GM12878 (cell line): ENCODE data around the gene RAPGEF1. TPM values are rescaled to one million over a fixed set of nuclear protein-coding genes. Genes with fewer than 3 reads are reported as not detected.

ENCODE experiments used
- CEBPZ ChIP-seq: fragments of 150-350 bp; IDR thresholded peaks from 2 replicates; pipeline ENCODE4 v1.6.1; 2016; ENCODE audit warnings: low read depth, low read length
- EP300 ChIP-seq, 2 experiments: fragments of 150-350 bp in 1 of 2; IDR thresholded peaks; 2 replicates each; pipeline ENCODE4 v1.6.1; 2011 to 2012; ENCODE audit warnings: low read depth in 2 of 2, low read length in 2 of 2, borderline replicate concordance in 1 of 2, improper control_type of control experiment in 1 of 2, inconsistent platforms in 1 of 2; ENCODE audit not compliant: control insufficient read depth in 1 of 2
- KAT2A ChIP-seq: conservative IDR thresholded peaks from 2 replicates; pipeline ENCODE4 v1.6.1; 2011; ENCODE audit warnings: low read depth, low read length; ENCODE audit not compliant: control insufficient read depth
- NR2C2 ChIP-seq: IDR thresholded peaks from 2 replicates; pipeline ENCODE4 v1.6.1; 2011; ENCODE audit warnings: borderline replicate concordance, low read depth; ENCODE audit not compliant: control insufficient read depth, insufficient read length
- PRDM15 ChIP-seq: fragments of 450-650 bp; formaldehyde crosslinking; IDR thresholded peaks from 2 replicates; pipeline ENCODE4 v1.4.0; 2020; ENCODE audit warnings: mild to moderate bottlenecking, moderate library complexity
- USF2 ChIP-seq: IDR thresholded peaks from 2 replicates; pipeline ENCODE4 v1.6.1; 2011; ENCODE audit warnings: low read depth, low read length, improper control_type of control experiment, borderline replicate concordance
- ZBTB11 ChIP-seq: fragments of 450-650 bp; formaldehyde crosslinking; IDR thresholded peaks from 2 replicates; pipeline ENCODE4 v1.5.0; 2022; ENCODE audit warnings: mild to moderate bottlenecking, missing genetic modification characterization
- ZNF207 ChIP-seq: fragments of 450-650 bp; IDR thresholded peaks from 2 replicates; pipeline ENCODE4 v1.6.1; 2014; ENCODE audit warnings: antibody characterized with exemption, mild to moderate bottlenecking, borderline replicate concordance
- polyA plus RNA-seq, 11 experiments: library from polyadenylated mRNA; depleted of rRNA in 4 of 11; unstranded in 6 of 11; stranded (reverse) in 5 of 11; fragments of >200 nt; fragmentation: Nextera tagmentation in 4 of 11; fragmentation: Illumina TruSeq in 1 of 11; extraction: Ambion mirVana in 4 of 11; extraction: Trizol in 1 of 11; gene quantifications; 1 replicate in 1 of 11; 2 replicates in 10 of 11; pipeline versions ENCODE4 v1.2.1 to v1.2.3, GENCODE V29; 2011 to 2016; ENCODE audit warnings: inconsistent platforms in 2 of 11, missing spikeins in 2 of 11, low read depth in 1 of 11
- total RNA-seq, 4 experiments: library from RNA; depleted of rRNA in 3 of 4; stranded (reverse); fragments of >200 nt in 3 of 4; fragmentation: Illumina TruSeq in 1 of 4; extraction: Trizol in 1 of 4; gene quantifications; 2 replicates each; pipeline versions ENCODE4 v1.2.1 to v1.2.3, GENCODE V29; 2013 to 2021

Gene RAPGEF1
- total and polyA plus RNA-seq, 10 of the 15 experiments (the other 5 are each of a cell fraction or from before 2014, with no cell fraction given): 0.42 to 113 (median 45.9) TPM

GRCh38 chr9:131627326-131627647 is 112.6 kb downstream of the RAPGEF1 start (continued):
- TF ChIP-seq ZNF207 (no peak), KAT2A (no peak), PRDM15 (CRISPR knock-in tag) (no peak), ZBTB11 (CRISPR knock-in tag) (no peak), NR2C2 (no peak), CEBPZ (no peak), EP300 (IDR thresholded peaks at IDR 0.05; ENCODE audit: borderline replicate concordance in 1 of 2, control insufficient read depth in 1 of 2, low read depth in 2 of 2, low read length in 2 of 2) (no peak), USF2 (no peak)
- TF ChIP-seq, all 136 proteins: peak for 0
